GM12878 (cell line): ENCODE data around the gene EPHA5. TPM values are rescaled to one million over a fixed set of nuclear protein-coding genes. Genes with fewer than 3 reads are reported as not detected.

Experiments
- ATAC-seq: fragments of 200-7000 bp; cut with Tn5 transposase; 3 replicates; pipeline ENCODE4 v1.9.1; 2020; ENCODE audit warnings: mild to moderate bottlenecking, moderate library complexity
- BruUV-seq: library from RNA; stranded (reverse); fragments of 400-500 nt; replicated peaks from 2 replicates; lab custom pipeline; 2021; lab: Mats Ljungman, UMichigan
- CTCF ChIA-PET: fragments of 300-600 bp; sonication (Branson Sonifier 250); formaldehyde crosslinking; extraction: SDS; loops from one replicate; lab custom pipeline; 2021; ENCODE audit warnings: inconsistent platforms; lab: Yijun Ruan, JAX
- POLR2A ChIA-PET: fragments of 350-600 bp; formaldehyde crosslinking; extraction: SDS; loops from one replicate; lab custom pipeline; 2021; ENCODE audit warnings: inconsistent platforms; lab: Charles Lee
- RAD21 ChIA-PET: fragments of 300-600 bp; sonication (Branson Sonifier 250); formaldehyde crosslinking; loops from one replicate; lab custom pipeline; 2023; ENCODE audit warnings: antibody characterized with exemption; ENCODE audit not compliant: unreplicated experiment; lab: Charles Lee
- SMC1A ChIA-PET: fragments of 300-600 bp; sonication (Branson Sonifier 250); formaldehyde crosslinking; loops from one replicate; lab custom pipeline; 2023; ENCODE audit not compliant: unreplicated experiment, uncharacterized antibody; lab: Charles Lee
- DNase-seq: peaks from one replicate; pipeline ENCODE4 v3.0.0-alpha.2; 2011; ENCODE audit warnings: low read depth, low spot score
- FAIRE-seq: peaks from 3 replicates; lab custom pipeline; 2011; peaks lifted over from hg19 to GRCh38; lab: Jason Lieb, UNC
- H2AFZ ChIP-seq: 2 replicates; pipeline ENCODE4 v1.6.0; 2011; ENCODE audit warnings: low read depth, low read length, control low read depth; ENCODE audit not compliant: control insufficient read depth
- H3K27ac ChIP-seq: 2 replicates; pipeline ENCODE4 v1.5.1; 2011; ENCODE audit warnings: control low read depth; ENCODE audit not compliant: control insufficient read depth, insufficient read depth
- H3K27me3 ChIP-seq, 2 experiments: replicated peaks in 1 of 2; 2 replicates each; pipeline versions ENCODE4 v1.6.0 to v1.6.1; 2011; ENCODE audit warnings: low read length in 1 of 2; ENCODE audit not compliant: control insufficient read depth in 2 of 2, insufficient read depth in 2 of 2
- H3K36me3 ChIP-seq, 2 experiments: 2 replicates each; pipeline ENCODE4 v1.5.1; 2011; ENCODE audit warnings: low read length in 1 of 2; ENCODE audit not compliant: control insufficient read depth in 2 of 2, insufficient read depth in 2 of 2
- H3K4me1 ChIP-seq: 2 replicates; pipeline ENCODE4 v1.6.1; 2011; ENCODE audit warnings: mild to moderate bottlenecking, low read length, moderate library complexity, mixed read lengths; ENCODE audit not compliant: control insufficient read depth, insufficient read depth
- H3K4me2 ChIP-seq: 2 replicates; pipeline ENCODE4 v1.6.0; 2011; ENCODE audit warnings: control low read depth; ENCODE audit not compliant: control insufficient read depth, insufficient read depth
- H3K4me3 ChIP-seq: fragments of 200-600 bp; sonication (generic); 2 replicates; pipeline ENCODE4 v1.5.1; 2016
- H3K79me2 ChIP-seq: 2 replicates; pipeline ENCODE4 v1.6.0; 2011; ENCODE audit warnings: low read length; ENCODE audit not compliant: control insufficient read depth, insufficient read depth
- H3K9ac ChIP-seq: 2 replicates; pipeline ENCODE4 v1.8.0; 2011; ENCODE audit warnings: low read length, control low read depth, mixed read lengths; ENCODE audit not compliant: control insufficient read depth, insufficient read depth
- H3K9me3 ChIP-seq: replicated peaks from 3 replicates; pipeline ENCODE4 v1.5.1; 2011; ENCODE audit warnings: mild to moderate bottlenecking, low read length; ENCODE audit not compliant: control insufficient read depth, insufficient read depth
- H4K20me1 ChIP-seq: 2 replicates; pipeline ENCODE4 v1.6.0; 2011; ENCODE audit not compliant: control insufficient read depth, insufficient read depth
- BCL3 ChIP-seq: IDR thresholded peaks from 2 replicates; pipeline ENCODE4 v1.6.1; 2011; ENCODE audit warnings: borderline replicate concordance, low read depth, mild to moderate bottlenecking, moderate library complexity, low read length; ENCODE audit not compliant: insufficient read depth, poor library complexity, severe bottlenecking
- CBX3 ChIP-seq: fragments of 200-600 bp; sonication (generic); IDR thresholded peaks from 2 replicates; pipeline ENCODE4 v1.6.1; 2016; ENCODE audit warnings: low read depth, borderline replicate concordance
- ELK1 ChIP-seq: IDR thresholded peaks from 2 replicates; pipeline ENCODE4 v1.6.1; 2012; ENCODE audit warnings: low read depth, low read length, improper control_type of control experiment
- HDGF ChIP-seq: fragments of 450-650 bp; IDR thresholded peaks from 2 replicates; pipeline ENCODE4 v1.6.1; 2016; ENCODE audit warnings: antibody characterized with exemption
- RCOR1 ChIP-seq: conservative IDR thresholded peaks from 2 replicates; pipeline ENCODE4 v1.6.1; 2012; ENCODE audit warnings: low read depth, low read length, improper control_type of control experiment
- SMAD5 ChIP-seq: IDR thresholded peaks from 2 replicates; pipeline ENCODE4 v1.6.1; 2016; ENCODE audit warnings: antibody characterized with exemption, low read depth
- TCF12 ChIP-seq: IDR thresholded peaks from 2 replicates; pipeline ENCODE4 v1.6.1; 2011; ENCODE audit warnings: low read depth, mild to moderate bottlenecking, low read length
- ZBTB33 ChIP-seq: fragments of 450-650 bp; IDR thresholded peaks from 2 replicates; pipeline ENCODE4 v1.6.1; 2017; ENCODE audit warnings: mild to moderate bottlenecking
- WGBS: methylation state at CpG from one replicate; pipeline ENCODE4 v1.1.6; 2016; ENCODE audit warnings: low lambda C conversion rate; ENCODE audit not compliant: insufficient replicate concordance, insufficient coverage; ENCODE audit errors: missing lambda C conversion rate; 5-methylcytosine and 5-hydroxymethylcytosine counted together
- in situ Hi-C: fragments of 300-500 bp; cut with MboI; formaldehyde crosslinking; loops from 9 replicates; pipeline ENCODE4 v1.14.3; 2018; ENCODE audit warnings: mixed read lengths
- intact Hi-C: fragments of 100-400 bp; cut with micrococcal nuclease; formaldehyde crosslinking; loops from one replicate; pipeline ENCODE4 v1.14.2; 2022; ENCODE audit not compliant: unreplicated experiment
- polyA plus RNA-seq, 11 experiments: library from polyadenylated mRNA; depleted of rRNA in 4 of 11; unstranded in 6 of 11; stranded (reverse) in 5 of 11; fragments of >200 nt; fragmentation: Nextera tagmentation in 4 of 11; fragmentation: Illumina TruSeq in 1 of 11; extraction: Ambion mirVana in 4 of 11; extraction: Trizol in 1 of 11; gene quantifications; 1 replicate in 1 of 11; 2 replicates in 10 of 11; pipeline versions ENCODE4 v1.2.1 to v1.2.3, GENCODE V29; 2011 to 2016; ENCODE audit warnings: inconsistent platforms in 2 of 11, missing spikeins in 2 of 11, low read depth in 1 of 11
- total RNA-seq, 4 experiments: library from RNA; depleted of rRNA in 3 of 4; stranded (reverse); fragments of >200 nt in 3 of 4; fragmentation: Illumina TruSeq in 1 of 4; extraction: Trizol in 1 of 4; gene quantifications; 2 replicates each; pipeline versions ENCODE4 v1.2.1 to v1.2.3, GENCODE V29; 2013 to 2021

The EPHA5 gene
- total and polyA plus RNA-seq, 10 of the 15 experiments (the other 5 are each of a cell fraction or from before 2014, with no cell fraction given) = not detected

- ChIA-PET SMC1A (no interaction called here), CTCF (no interaction called here), POLR2A (no interaction called here), RAD21 (no interaction called here)
- Histone ChIP-seq H3K4me3 (no peak overlapping the region), H3K79me2 (no peaks in the 10 kb centered on the region), H3K9ac (no peak overlapping the region), H3K4me2 (no peak overlapping the region), H2AFZ (no peak overlapping the region), H3K9me3 (no peaks in the 10 kb centered on the region), H3K4me1 (no peaks in the 10 kb centered on the region), H3K27me3 (no peaks in the 10 kb centered on the region), H3K27ac (no peak overlapping the region), H4K20me1 (no peaks in the 10 kb centered on the region), H3K36me3 (no peaks in the 10 kb centered on the region)
- in situ Hi-C loops (no loop called here), intact Hi-C loops (no loop called here)
- no peak for DNase-seq
- ATAC-seq = no peak
- BruUV-seq = no TSS peak
- TF ChIP-seq BCL3 (no peak), SMAD5 (no peak), CBX3 (no peak), HDGF (no peak), RCOR1 (no peak), ZBTB33 (no peak), TCF12 (no peak), ELK1 (no peak)
- WGBS = 0% methylated on average over 3 of the region's 3 CpGs
- no peak for FAIRE-seq
Observed at GRCh38 chr4:65635051-65635821, 35.1 kb downstream of the EPHA5 start.
